GM21786 (cell line): ENCODE data around the gene UBE2L5.
A peak's percentile ranks its signal among the peaks of the same experiment; 100 is the strongest.

Source experiments
- ATAC-seq: cut with Tn5 transposase; IDR thresholded peaks from one replicate; pipeline ENCODE4 v1.9.1; 2021; ENCODE audit not compliant: unreplicated experiment

UBE2L5 gene

GRCh38 chr13:30422054-30422839 is at the start of gene UBE2L5:
Gene UBE2L5 (plus strand): TSS chr13:30422493. CDS start chr13:30427991, 5,498 bp downstream.
- peak; percentile 62 for ATAC-seq

- ATAC-seq, result no peak
Measured at GRCh38 chr13:30373727-30374126, 48.6 kb upstream of the UBE2L5 start.

GRCh38 chr13:30375265-30375835 is 46.9 kb upstream of the UBE2L5 start:
- no peak for ATAC-seq

- peak; percentile 58 for ATAC-seq
Measured at GRCh38 chr13:30376426-30377311, 45.6 kb upstream of the UBE2L5 start.

GRCh38 chr13:30377312-30377685 is 45.0 kb upstream of the UBE2L5 start:
- no peak for ATAC-seq

GRCh38 chr13:30378191-30378590 is 44.1 kb upstream of the UBE2L5 start:
- no peak for ATAC-seq

- ATAC-seq, result no peak
Measured at GRCh38 chr13:30381049-30381448, 41.2 kb upstream of the UBE2L5 start.

GRCh38 chr13:30382836-30383525 is 39.3 kb upstream of the UBE2L5 start:
- ATAC-seq, result no peak

GRCh38 chr13:30388406-30389283 is 33.6 kb upstream of the UBE2L5 start:
- ATAC-seq, result no peak

- ATAC-seq, result no peak
Measured at GRCh38 chr13:30391956-30392680, 30.2 kb upstream of the UBE2L5 start.

GRCh38 chr13:30392681-30393045 is 29.6 kb upstream of the UBE2L5 start:
- ATAC-seq, result no peak

GRCh38 chr13:30394751-30395191 is 27.5 kb upstream of the UBE2L5 start:
- peak; percentile 76 for ATAC-seq

- peak; percentile 60 for ATAC-seq
Measured at GRCh38 chr13:30395192-30396158, 26.8 kb upstream of the UBE2L5 start.

- ATAC-seq, result no peak
Measured at GRCh38 chr13:30396434-30397075, 25.7 kb upstream of the UBE2L5 start.

- ATAC-seq, result no peak
Measured at GRCh38 chr13:30398601-30399072, 23.7 kb upstream of the UBE2L5 start.

GRCh38 chr13:30400376-30400775 is 21.9 kb upstream of the UBE2L5 start:
- ATAC-seq, result no peak

GRCh38 chr13:30401347-30401746 is 20.9 kb upstream of the UBE2L5 start:
- no peak for ATAC-seq

GRCh38 chr13:30403456-30403855 is 18.8 kb upstream of the UBE2L5 start:
- no peak for ATAC-seq
